Right lung (tissue), 10 donors: ENCODE measurements around the gene RTP3. TPM values are rescaled to one million over a fixed set of nuclear protein-coding genes. Genes with fewer than 3 reads are reported as not detected.

Experiments used
- DNase-seq, 2 donors: peaks; one replicate each; pipeline ENCODE4 v3.0.0-alpha.2; 2013
- long read RNA-seq, 8 donors: transcript quantifications; one replicate each; lab custom pipeline, GENCODE V29; 2026
- polyA plus RNA-seq, 5 donors: library from polyadenylated mRNA; unstranded; fragments of 120-200 nt; gene quantifications; one replicate each; pipeline versions ENCODE4 v1.2.1 to v1.2.3, GENCODE V29; 2013; ENCODE audit warnings: inconsistent platforms in 1 of 5, low replicate concordance in 1 of 5; ENCODE audit not compliant: insufficient read length in 5 of 5, insufficient read depth in 1 of 5

RTP3 gene
- under 1 TPM in 1 of 5 donors, not detected in 4; 0.12 TPM for polyA plus RNA-seq
- long read RNA-seq, donor 1 = 0 reads
- long read RNA-seq, donor 2 = 0 reads
- long read RNA-seq, donor 3 = 0 reads
- long read RNA-seq, donor 4 = 0 reads
- long read RNA-seq, donor 5 = 0 reads
- long read RNA-seq, donor 6 = 0 reads
- long read RNA-seq, donor 7 = 0 reads
- long read RNA-seq, donor 8 = 0 reads

GRCh38 chr3:46497556-46498265, at the start of gene RTP3:
TSS of gene RTP3 (plus strand) at chr3:46497976. CDS start at chr3:46498063, 87 bp downstream.
- DNase-seq = no peak

- DNase-seq = no peak
Observed at GRCh38 chr3:46448721-46449120, 49.1 kb upstream of the RTP3 start.

GRCh38 chr3:46449755-46450552, 47.8 kb upstream of the RTP3 start:
- no peak for DNase-seq

- DNase-seq = no peak
Observed at GRCh38 chr3:46453526-46454208, 44.1 kb upstream of the RTP3 start.

- no peak for DNase-seq
Observed at GRCh38 chr3:46454209-46454595, 43.6 kb upstream of the RTP3 start.

DNA sequence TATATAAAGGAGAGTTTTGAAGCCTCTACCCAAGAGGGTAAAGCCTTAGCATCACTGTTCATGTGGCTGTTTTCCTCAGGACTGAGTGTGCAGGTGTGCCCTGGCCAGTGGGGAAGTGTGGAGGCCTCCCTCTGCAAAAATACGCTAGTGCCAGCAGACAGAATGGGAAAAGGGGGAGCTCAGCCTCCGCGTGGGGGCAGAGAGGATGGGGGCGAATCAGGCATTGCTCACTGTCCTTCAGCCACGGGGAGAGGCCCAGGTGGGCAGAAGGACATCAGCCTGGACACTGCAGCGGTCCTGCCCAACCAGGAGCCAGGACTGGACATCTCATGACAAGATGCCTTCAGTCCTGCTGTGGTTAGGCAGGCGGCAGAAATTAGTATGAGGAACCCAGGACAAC, 43.2 kb upstream of the RTP3 start:
- DNase-seq = no peak

DNA sequence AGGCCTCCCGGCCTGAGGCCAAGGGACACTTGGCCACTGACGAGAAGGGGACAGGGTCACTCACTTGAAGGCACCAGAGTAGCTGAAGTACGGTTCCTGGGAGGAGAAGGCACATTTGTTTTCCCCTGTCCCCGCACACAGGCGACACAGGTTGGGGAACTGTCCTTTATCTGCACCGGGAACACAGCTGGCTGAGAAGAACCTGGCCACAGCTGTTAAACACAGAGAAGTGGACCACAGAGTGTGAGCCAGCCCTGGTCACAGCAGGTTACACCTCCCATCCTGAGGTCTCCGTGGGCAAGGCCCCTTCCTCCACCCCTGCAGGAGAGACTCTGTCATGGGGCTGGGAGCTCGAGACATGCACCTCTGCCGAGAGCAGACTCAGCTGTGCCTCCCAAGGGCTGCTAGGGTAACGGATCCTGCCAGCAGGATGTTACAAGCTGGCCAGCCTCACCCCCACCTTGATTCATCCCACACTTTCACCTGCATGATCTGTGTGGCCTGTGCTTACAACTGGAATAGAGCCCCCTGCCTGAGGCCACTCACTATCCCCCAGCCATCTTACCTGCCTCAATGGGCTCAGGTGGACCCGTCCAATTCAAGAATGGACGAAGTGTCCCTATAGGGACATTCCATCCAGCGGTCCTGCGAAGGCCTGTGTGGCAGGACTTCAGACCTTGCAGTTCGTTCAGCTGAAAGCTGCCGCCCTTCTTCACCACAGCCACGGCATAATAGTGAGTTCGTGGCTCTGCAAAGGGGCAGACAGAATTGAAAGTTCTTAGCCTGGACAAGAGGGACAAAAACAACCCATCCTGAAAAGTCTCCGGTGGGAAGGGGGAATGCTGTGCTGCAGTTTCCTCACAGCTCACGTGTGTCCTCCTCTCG, 42.3 kb upstream of the RTP3 start:
- no peak for DNase-seq

DNA sequence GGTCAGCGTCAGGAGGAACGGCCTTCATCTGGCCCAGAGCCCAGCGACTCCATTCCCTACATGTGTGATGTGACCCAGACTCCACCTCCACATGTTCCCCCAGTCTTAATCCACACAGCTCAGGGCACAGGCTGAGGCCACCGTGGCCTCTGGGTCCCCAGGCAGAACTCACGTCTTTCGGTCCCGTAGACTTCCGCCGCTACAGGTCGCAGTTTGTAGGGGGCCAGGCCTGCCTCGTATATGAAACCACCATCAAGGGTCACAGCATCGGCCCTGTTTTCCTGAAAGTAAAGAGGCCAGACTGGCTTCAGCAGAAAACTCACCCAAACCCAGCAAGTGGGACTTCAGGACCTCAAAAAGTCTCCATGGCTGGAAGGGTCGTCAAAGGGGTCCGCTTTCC, 41.7 kb upstream of the RTP3 start:
- DNase-seq = no peak

- DNase-seq = no peak
Observed at GRCh38 chr3:46460051-46460450, 37.7 kb upstream of the RTP3 start.

DNA sequence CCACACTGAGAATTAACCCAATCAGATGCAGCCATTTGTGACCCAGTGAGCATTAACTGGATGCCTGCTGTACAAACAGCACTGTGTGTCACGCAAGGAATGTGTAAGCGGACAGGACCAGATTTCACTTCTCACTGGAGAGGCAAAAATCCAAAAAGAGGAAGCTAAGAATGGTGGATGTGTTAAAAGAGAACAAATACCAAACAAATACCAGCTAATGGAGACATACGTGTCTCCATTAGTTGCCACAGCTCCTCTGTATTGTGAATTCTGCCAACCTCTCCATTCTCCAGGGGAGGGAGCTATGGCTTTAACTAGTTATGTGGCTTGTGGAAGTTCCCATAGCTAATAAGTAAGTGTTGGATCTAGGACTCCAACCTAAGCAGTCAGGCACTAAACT, 35.7 kb upstream of the RTP3 start:
- DNase-seq = no peak

DNA sequence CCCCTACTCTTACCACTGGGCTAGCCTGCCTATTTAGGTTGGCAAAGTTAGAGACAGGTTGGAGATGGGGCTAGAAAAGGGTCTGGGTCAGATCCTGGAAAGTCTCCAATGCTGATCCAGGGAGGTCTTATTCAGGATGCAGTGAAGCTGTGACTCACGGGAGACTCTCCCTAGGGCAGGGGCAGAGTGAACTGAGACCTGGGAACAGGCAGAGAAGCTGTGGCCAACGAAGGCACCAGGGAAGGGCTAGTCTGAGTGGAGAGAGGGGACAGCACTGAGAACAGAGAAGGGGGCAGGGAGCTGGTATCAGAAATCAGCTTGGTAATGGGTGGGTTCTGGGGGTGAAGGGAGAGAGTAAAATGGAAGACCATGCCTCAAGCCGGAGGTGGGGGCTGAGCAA, 35.3 kb upstream of the RTP3 start:
- DNase-seq = no peak

- DNase-seq = no peak
Observed at GRCh38 chr3:46463120-46463867, 34.5 kb upstream of the RTP3 start.

DNA sequence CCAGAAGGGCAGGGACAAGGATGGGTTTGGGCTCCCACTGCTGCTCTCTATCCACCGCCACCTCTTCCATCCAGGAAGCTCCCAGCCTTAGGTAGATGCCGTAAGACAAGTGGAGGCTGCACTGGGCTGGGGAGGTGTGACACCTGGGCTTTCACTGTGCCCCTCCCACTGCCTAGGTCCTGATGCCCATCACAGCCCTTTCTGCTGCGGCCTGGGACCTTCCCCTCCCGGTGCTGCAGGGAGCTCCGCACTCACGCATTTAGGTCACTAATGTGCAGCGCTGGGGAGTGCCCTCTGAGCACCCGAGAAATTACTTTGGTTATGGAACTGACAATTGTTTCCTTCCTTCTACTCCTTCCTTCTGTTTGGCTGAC, 33.9 kb upstream of the RTP3 start:
- DNase-seq = no peak

GRCh38 chr3:46464326-46465195, 33.2 kb upstream of the RTP3 start, which contains the start of gene LTF:
TSS of gene LTF (minus strand) at chr3:46464905. CDS start at chr3:46464867, 38 bp downstream.
- DNase-seq = no peak

DNA sequence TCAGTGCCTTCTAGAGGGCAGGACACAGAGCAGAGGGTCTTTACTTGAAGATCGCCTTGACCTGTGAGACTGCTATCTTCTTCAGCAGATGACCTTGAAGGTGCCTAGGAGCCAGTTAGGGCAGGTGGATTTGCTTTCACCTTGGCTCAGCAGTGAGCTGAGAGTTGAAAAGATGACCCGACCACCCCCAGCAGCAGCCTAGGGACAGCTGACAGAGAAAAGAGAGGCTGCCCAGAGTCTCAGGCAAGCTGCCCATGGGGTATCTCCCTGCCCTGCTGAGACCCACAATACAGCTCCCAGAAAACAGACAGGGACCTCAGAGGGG, 32.6 kb upstream of the RTP3 start:
- no peak for DNase-seq

DNA sequence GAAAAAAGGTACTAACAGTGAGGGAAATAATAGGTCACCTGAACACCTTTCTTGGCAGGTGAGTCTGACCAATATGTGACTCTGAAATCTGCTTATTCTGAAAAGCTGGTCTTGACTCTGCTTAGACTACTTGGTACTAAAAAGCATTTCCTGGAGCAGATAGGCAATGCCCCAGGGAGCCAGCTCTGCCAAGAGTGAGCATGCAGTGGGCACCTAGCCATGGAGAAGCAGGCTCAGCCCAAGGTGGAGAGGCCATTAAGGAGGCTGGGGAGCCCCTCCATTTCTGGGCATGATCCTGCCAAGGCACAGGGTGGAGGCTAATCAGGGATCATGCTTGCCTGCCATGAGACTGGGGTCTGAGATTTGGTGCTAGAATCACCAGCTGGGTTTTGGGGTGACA, 31.5 kb upstream of the RTP3 start:
- DNase-seq = no peak

GRCh38 chr3:46466871-46467403, 30.8 kb upstream of the RTP3 start:
- DNase-seq = no peak

GRCh38 chr3:46467562-46467961, 30.2 kb upstream of the RTP3 start:
- no peak for DNase-seq
